VCaP (cell line): Measurements from ENCODE around the gene UQCC2.
A peak's percentile ranks its signal among the peaks of the same experiment; 100 is the strongest.

Experiments used
- H3K27ac ChIP-seq: fragments of 450-650 bp; 2 replicates; pipeline ENCODE4 v1.5.1; 2017
- CTCF ChIP-seq: fragments of 450-650 bp; conservative IDR thresholded peaks from 2 replicates; pipeline ENCODE4 v1.5.1; 2017; ENCODE audit warnings: mild to moderate bottlenecking, moderate library complexity

UQCC2 gene

DNA sequence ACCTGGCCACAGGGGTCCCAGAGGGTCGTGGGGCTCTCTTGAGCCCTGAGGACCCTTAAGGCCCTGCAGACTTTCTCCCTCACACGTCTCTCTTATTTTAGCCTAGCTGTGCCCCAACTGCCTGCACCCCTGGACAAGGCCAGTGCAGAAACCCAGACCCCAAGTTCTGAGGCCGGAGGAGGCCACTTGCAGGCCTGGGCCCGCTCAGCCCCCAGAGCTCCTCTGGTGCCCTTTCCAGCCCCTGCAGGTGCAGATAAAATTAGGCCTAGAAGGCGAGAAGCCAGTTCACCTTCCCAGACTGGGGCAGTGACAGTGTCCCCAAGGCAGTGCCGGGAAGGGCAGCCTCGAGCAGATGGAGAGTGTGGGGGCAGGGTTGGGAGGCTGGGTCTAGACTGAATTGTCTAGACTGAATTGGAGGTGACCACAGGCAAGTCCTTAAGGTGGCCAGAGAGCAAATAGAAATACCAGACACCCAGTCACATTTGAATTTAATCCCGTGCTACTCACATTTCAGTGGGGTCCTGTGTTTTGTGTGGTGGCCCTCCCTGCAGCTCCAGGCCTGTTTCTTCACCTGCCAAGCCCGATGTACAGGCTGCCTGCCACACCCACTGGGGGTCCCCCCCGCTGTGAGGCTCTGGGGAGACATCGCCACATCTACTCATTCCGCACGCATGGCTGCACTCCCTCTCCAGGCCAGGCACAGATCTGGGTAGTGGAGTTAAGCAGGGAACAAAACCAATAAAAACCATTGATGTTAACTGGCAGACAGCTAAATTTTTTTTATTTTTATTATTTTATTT, 43.8 kb upstream of the UQCC2 start:
- peak; percentile 15; the same call in 1 of the 2 replicates for TF ChIP-seq CTCF
- peak overlapping the region; percentile 76 for H3K27ac ChIP-seq

DNA sequence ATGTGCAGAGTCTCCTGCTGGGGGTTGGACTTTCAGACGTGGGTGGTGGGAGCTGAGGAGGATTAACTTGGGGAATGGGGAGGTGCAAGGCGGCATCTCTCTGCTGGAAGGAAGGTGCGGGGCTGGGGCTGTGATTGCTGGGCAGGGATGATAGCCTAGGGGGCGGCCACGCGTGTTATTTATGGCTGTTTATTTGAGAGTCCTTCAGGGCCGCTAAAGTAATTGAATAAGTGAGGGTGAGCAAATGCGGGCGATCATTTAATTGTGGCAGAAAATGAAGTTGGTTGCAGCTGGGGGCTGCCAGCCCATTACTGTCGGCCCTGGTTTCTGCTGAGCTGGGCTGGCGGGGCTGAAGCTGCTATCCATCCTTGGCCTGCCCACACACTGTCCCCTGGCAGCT, 42.7 kb upstream of the UQCC2 start:
- H3K27ac ChIP-seq: peak overlapping the region; percentile 76; the same call in 1 of the 2 replicates
- no peak for TF ChIP-seq CTCF

DNA sequence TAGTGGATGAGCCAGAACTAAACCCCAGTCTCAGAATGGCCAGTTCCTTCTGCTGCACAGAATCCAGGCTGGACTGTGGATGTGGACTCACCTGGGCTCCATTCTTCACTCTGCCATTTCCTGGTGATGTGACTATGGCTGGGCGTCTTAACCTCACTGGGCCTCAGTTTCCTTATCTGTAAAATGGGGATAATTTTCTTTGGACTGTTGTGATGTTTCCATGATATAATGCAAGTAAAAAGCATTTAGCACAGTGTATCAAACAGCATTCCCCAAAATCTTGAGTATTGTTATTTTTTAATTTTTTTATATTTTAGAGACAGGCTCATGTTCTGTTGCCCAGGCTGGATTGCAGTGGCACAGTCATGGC, 41.1 kb upstream of the UQCC2 start:
- TF ChIP-seq CTCF: no peak
- H3K27ac ChIP-seq: peak overlapping the region; percentile 21; the same call in 1 of the 2 replicates

DNA sequence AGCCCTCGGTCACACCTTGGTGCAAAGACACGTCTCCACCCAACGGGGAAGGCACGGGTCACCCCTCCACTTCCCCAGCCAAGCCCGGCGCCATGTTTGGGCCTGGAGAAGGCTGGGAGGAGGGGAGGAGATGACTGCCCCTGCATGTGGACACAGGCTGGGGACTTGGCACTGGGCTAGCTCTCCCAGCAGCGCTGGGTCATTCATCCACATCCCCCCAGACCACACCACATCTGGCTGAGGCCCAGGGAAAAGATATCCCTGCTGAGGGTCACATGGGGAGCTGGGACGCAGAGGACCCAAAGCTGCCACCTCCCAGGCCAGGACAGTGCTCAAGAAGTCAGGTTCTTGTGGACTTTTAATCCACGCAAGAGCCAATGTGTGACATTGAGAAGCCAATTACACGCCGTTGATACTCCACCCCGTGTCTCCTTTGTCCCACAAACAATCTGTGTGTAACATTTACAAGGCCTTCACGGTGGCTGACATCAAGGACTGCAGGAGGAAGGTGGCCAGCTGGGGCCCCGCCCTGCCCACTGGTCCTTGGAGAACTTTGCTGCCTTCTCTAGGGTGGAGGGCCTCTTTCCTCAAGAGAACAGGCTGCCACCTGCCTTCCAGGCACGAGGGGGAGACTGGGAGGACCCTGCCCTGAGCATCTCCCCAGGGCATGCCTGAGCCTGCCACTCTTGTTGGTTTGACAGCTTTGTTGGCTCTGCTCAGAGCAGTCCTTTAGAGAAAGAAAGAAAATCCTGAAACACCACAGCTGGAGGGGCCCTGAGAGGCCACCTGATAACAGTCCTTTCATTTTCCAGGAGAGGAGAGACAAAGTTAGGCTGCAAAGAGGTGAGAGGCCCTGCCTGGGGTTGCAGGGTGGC, 40.5 kb upstream of the UQCC2 start:
- H3K27ac ChIP-seq: peak overlapping the region; percentile 21; the same call in 1 of the 2 replicates

DNA sequence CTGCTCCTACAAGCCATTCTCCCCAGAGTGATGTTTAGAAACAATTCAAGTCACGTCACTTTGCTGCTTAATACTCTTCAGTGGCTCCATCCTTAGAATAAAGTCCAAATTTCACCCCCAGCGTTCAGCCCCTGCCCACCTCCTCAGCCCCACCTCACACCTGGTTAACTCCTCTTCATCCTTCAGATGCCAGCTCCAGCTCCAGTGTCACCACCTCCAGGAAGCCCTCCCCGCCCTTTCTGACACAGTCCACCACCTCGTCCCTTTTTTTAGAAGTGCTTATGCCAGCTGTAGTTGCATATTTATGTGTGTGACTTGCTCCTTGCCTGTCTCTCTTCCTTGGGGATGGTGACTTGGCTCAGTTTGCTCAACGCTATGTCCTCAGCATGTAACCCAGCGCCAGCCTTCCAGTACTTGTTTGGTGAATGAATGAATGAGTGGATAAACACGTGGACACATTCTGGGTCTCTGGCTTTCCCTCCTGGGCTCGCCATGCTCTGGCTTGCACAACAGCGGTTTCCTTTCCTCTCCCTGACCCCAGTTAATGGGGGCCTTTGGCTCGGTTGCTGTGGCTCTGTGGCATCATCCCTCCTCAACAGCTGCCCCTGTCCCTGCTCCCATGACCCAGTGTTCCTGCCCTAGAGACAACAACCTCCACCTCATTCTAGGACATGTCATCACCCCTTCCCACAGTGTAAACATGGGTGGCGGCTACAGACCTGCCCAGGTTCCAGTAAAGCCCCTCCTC, 38.9 kb upstream of the UQCC2 start:
- no peak for TF ChIP-seq CTCF
- H3K27ac ChIP-seq: no peak overlapping the region

More for the DNA sequence above, 40.5 kb upstream of the UQCC2 start:
- no peak for TF ChIP-seq CTCF

DNA sequence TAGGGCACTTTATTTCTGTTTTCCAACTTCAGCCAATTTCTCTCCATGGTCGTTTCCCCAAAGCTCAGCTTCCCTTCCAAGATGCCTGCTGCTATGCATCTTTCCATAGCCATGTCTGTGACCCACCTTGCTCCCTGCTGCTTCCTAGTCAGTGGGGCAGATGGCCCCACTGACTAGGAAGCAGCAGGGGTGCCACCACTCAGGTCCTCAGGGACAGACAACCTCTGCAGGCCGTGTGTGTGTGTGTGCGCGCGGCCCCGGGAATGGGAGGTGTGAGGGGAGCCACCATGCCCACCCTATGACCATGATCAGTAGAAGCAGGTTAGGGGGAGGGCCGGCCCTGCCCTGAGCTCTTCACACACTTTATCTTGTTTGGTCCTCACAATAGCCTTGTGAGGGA, 37.9 kb upstream of the UQCC2 start:
- no peak overlapping the region for H3K27ac ChIP-seq
- no peak for TF ChIP-seq CTCF

- TF ChIP-seq CTCF: no peak
These were observed 37.3 kb upstream of the UQCC2 start for GRCh38 chr6:33748841-33749240.

More at GRCh38 chr6:33748841-33749240, 37.3 kb upstream of the UQCC2 start:
- no peak overlapping the region for H3K27ac ChIP-seq
